Transverse colon (tissue), 4 donors: ENCODE data around the gene P2RX7. TPM values are rescaled to one million over a fixed set of nuclear protein-coding genes. Genes with fewer than 3 reads are reported as not detected.
A peak's percentile ranks its signal among the peaks of the same experiment; 100 is the strongest.

Experiments
- DNase-seq: peaks from one replicate; pipeline ENCODE4 v3.0.0-alpha.2; 2019
- H3K27ac ChIP-seq, 4 donors: fragments of 200-600 bp; sonication (generic); 2 replicates each; pipeline ENCODE4 v1.5.1; 2016 to 2018; ENCODE audit warnings: inconsistent platforms in 4 of 4
- H3K27me3 ChIP-seq: fragments of 200-600 bp; sonication (generic); 2 replicates; pipeline ENCODE4 v1.5.1; 2017; ENCODE audit warnings: inconsistent platforms
- H3K36me3 ChIP-seq, 4 donors: fragments of 200-600 bp; sonication (generic); 2 replicates each; pipeline ENCODE4 v1.5.1; 2017 to 2019; ENCODE audit warnings: inconsistent platforms in 4 of 4
- H3K4me1 ChIP-seq, 4 donors: fragments of 200-600 bp; sonication (generic); 2 replicates each; pipeline ENCODE4 v1.5.1; 2017 to 2020; ENCODE audit warnings: inconsistent platforms in 4 of 4
- H3K4me3 ChIP-seq, 4 donors: fragments of 200-600 bp; sonication (generic); 1 replicate in 1 of 4; 2 replicates in 3 of 4; pipeline versions ENCODE4 v1.5.1 to v1.6.1; 2017 to 2019; ENCODE audit warnings: inconsistent platforms in 4 of 4
- H3K9me3 ChIP-seq, 2 donors: fragments of 200-600 bp; sonication (generic); 2 replicates each; pipeline ENCODE4 v1.5.1; 2017 to 2019; ENCODE audit warnings: inconsistent platforms in 2 of 2
- EP300 ChIP-seq: sonication (generic); formaldehyde crosslinking; IDR thresholded peaks from one replicate; pipeline ENCODE4 v1.6.1; 2017; ENCODE audit warnings: antibody characterized with exemption, low read depth
- POLR2A ChIP-seq: fragments of 450-650 bp; IDR thresholded peaks from one replicate; pipeline ENCODE4 v1.6.1; 2016; ENCODE audit warnings: antibody characterized with exemption, mild to moderate bottlenecking, moderate library complexity
- POLR2AphosphoS5 ChIP-seq, 3 donors: sonication (generic); formaldehyde crosslinking; IDR thresholded peaks; one replicate each; pipeline ENCODE4 v1.6.1; 2016; ENCODE audit warnings: antibody characterized with exemption in 3 of 3
- WGBS, 2 donors: methylation state at CpG; one replicate each; pipeline ENCODE4 v1.1.5; 2018; ENCODE audit warnings: low coverage in 1 of 2; 5-methylcytosine and 5-hydroxymethylcytosine counted together
- in situ Hi-C, 4 donors: fragments of 200-750 bp; cut with MboI; loops; one replicate each; pipeline versions ENCODE4 v1.15.0 to v1.15.1; 2017; ENCODE audit warnings: low sequenced_read_pairs in 3 of 4, low pct_ligation_motif_present in 1 of 4, low pct_unique_long_range_greater_than_20kb in 1 of 4
- intact Hi-C: fragments of 100-400 bp; cut with DNase I; formaldehyde crosslinking; loops from one replicate; pipeline ENCODE4 v1.15.1; 2023; ENCODE audit warnings: low total_unique reads
- total RNA-seq, 4 donors: library from RNA; depleted of rRNA; stranded (reverse); fragments of >200 nt; gene quantifications; one replicate each; pipeline ENCODE4 v1.1.0, GENCODE V29; 2016
- TF ChIP-seq, protein P1 (sequence below), 5 experiments: fragments of 200-600 bp in 3 of 5; fragments of 450-650 bp in 2 of 5; sonication (generic) in 3 of 5; IDR thresholded peaks; 1 replicate in 2 of 5; 2 replicates in 3 of 5; pipeline ENCODE4 v1.5.1; 2016 to 2017; ENCODE audit warnings: antibody characterized with exemption in 5 of 5, inconsistent platforms in 3 of 5, mild to moderate bottlenecking in 2 of 5, moderate library complexity in 1 of 5

The P2RX7 gene
- total RNA-seq, result 1 to 10 TPM in 3 of 4 donors, under 1 TPM in 1; 0.96 to 7.1 (median 5.1) TPM

- no peaks in the 10 kb centered on the region for H3K9me3 ChIP-seq
- 4% methylated on average over 25 of the region's 25 CpGs; no CpG with 5 or more reads in 1 of the 2 donors for WGBS, 2 donors
- peak within 1 kb of the TSS; percentile 73 to 88 (median 82) for H3K27ac ChIP-seq
- in situ Hi-C loops, result no loop called here
- TF ChIP-seq EP300 (no peak), POLR2AphosphoS5 (IDR thresholded peaks at IDR 0.05) (peak in 2 of 3 donors; percentile 27 to 48)
- TF ChIP-seq, protein P1, sequence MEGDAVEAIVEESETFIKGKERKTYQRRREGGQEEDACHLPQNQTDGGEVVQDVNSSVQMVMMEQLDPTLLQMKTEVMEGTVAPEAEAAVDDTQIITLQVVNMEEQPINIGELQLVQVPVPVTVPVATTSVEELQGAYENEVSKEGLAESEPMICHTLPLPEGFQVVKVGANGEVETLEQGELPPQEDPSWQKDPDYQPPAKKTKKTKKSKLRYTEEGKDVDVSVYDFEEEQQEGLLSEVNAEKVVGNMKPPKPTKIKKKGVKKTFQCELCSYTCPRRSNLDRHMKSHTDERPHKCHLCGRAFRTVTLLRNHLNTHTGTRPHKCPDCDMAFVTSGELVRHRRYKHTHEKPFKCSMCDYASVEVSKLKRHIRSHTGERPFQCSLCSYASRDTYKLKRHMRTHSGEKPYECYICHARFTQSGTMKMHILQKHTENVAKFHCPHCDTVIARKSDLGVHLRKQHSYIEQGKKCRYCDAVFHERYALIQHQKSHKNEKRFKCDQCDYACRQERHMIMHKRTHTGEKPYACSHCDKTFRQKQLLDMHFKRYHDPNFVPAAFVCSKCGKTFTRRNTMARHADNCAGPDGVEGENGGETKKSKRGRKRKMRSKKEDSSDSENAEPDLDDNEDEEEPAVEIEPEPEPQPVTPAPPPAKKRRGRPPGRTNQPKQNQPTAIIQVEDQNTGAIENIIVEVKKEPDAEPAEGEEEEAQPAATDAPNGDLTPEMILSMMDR (IDR thresholded peaks at IDR 0.05), result peak in 3 of 5 experiments; percentile 10 to 18 (median 16)
- H3K4me3 ChIP-seq, result peak within 1 kb of the TSS; percentile 26 to 53 (median 32)
- no peaks in the 10 kb centered on the region for H3K36me3 ChIP-seq
- H3K27me3 ChIP-seq, result no peaks in the 10 kb centered on the region
- H3K4me1 ChIP-seq, result peaks cover 13 to 42% (median 21%) of the 10 kb centered on the region in 4 donors
- DNase-seq, result peak; percentile 82
- intact Hi-C loops, result loop anchor here (10.0 kb wide), 1 partner anchor 92 kb away; no protein-coding TSS in a partner anchor
These were observed at the start of gene P2RX7 for GRCh38 chr12:121132601-121133481. Gene P2RX7, plus strand, starts transcription at chr12:121132876. Its CDS starts 95 bp downstream, at chr12:121132971.

DNA sequence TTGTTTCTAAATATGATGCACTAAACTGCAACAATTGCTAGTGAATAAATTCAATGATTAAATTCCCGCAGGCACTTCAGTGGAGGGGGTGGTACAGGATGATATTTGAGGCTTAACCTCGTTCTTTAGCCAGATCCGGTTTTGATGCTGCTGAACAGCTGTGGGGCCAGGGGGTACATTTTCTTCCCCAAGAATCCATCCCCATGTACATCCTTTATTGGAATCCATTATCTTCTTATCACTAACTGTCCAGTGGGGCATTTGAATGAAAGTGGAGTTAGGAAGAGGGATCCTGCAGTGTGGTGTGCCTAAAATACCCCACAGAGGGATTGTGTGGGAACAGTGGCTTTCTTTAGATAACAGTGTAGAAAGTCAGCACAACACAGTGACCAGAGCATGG lies 48.4 kb upstream of the P2RX7 start:
- no peaks in the 10 kb centered on the region for H3K27me3 ChIP-seq
- 83 to 84% methylated on average over 2 to 3 of the region's 3 CpGs for WGBS, 2 donors
- no peak overlapping the region for H3K27ac ChIP-seq
- no peak overlapping the region for H3K4me3 ChIP-seq
- H3K9me3 ChIP-seq, result no peaks in the 10 kb centered on the region
- no peaks in the 10 kb centered on the region for H3K36me3 ChIP-seq
- DNase-seq, result no peak
- TF ChIP-seq POLR2AphosphoS5 (IDR thresholded peaks at IDR 0.05), result no peak
- TF ChIP-seq POLR2A, result no peak
- TF ChIP-seq EP300, result no peak
- TF ChIP-seq, protein P1 (IDR thresholded peaks at IDR 0.05), result no peak
- in situ Hi-C loops (no loop called here), intact Hi-C loops (no loop called here)
- no peaks in the 10 kb centered on the region for H3K4me1 ChIP-seq

GRCh38 chr12:121085069-121085468 lies 47.6 kb upstream of the P2RX7 start:
- no peaks in the 10 kb centered on the region for H3K36me3 ChIP-seq
- H3K9me3 ChIP-seq, result no peaks in the 10 kb centered on the region
- intact Hi-C loops (no loop called here), in situ Hi-C loops (no loop called here)
- no peak for DNase-seq
- TF ChIP-seq, protein P1 (IDR thresholded peaks at IDR 0.05), result no peak
- TF ChIP-seq POLR2AphosphoS5 (IDR thresholded peaks at IDR 0.05) (no peak), POLR2A (no peak), EP300 (no peak)
- no peak overlapping the region for H3K27ac ChIP-seq
- WGBS, 2 donors, result 88% methylated on average over 4 of the region's 4 CpGs; no CpG with 5 or more reads in 1 of the 2 donors
- no peak overlapping the region for H3K4me3 ChIP-seq
- H3K4me1 ChIP-seq, result no peaks in the 10 kb centered on the region
- H3K27me3 ChIP-seq, result no peaks in the 10 kb centered on the region

DNA sequence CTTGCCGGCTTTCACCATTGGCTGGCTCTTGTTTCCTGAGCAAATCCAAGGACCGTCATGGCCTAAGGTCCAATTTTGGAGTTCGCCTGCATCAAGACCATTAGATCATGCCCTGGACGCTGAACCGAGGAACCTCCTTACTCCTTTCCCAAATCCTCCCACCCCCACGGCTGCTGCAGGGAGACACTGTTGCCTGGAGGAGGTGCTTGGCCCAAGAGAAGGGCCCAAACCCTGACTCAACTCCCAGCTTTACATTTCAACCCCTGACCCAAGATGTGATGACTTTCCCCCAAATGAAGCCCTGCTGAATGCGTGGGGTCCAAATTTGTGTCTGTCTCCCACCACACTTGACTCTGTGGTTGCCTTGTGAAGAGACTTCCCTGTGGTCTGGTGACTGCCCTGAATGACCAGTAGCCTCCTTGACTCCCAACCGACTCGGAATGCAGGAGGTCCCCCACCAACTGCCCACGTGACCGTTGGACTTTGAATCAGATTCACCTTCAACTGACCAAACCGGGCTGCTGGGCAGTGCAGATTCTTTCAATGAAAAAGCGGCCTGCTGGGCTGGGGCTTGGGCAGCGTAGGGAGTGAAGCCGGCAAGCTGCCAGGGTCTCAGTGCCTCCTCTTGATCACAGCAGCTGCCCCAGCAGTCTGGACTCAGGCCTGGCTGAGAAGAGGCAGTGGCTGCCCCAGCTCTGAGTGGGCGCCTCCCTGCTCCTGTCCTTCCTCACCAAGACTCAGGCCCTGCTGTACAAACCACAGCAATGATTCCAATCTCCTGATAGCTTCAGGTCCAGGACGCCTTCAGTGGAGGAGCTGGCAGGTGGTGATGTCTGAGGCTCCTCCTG lies 46.9 kb upstream of the P2RX7 start:
- DNase-seq, result no peak
- no peaks in the 10 kb centered on the region for H3K36me3 ChIP-seq
- in situ Hi-C loops, result no loop called here
- no peaks in the 10 kb centered on the region for H3K4me1 ChIP-seq
- 92% methylated on average over 17 of the region's 17 CpGs; no CpG with 5 or more reads in 1 of the 2 donors for WGBS, 2 donors
- no peak overlapping the region for H3K27ac ChIP-seq
- H3K9me3 ChIP-seq, result no peaks in the 10 kb centered on the region
- TF ChIP-seq EP300, result no peak
- TF ChIP-seq, protein P1 (IDR thresholded peaks at IDR 0.05), result no peak
- intact Hi-C loops, result no loop called here
- H3K4me3 ChIP-seq, result no peak overlapping the region
- no peaks in the 10 kb centered on the region for H3K27me3 ChIP-seq
